Fibroblast of skin of abdomen (primary cell): ENCODE results near the gene TRPV3.
"Not testable (repeated sequence)": the region's sequence is repeated elsewhere in the genome, so short reads cannot be mapped to it uniquely, and the experiment has no call there.

Source experiments
- DNase-seq: peaks from one replicate; pipeline ENCODE4 v3.0.0-alpha.2; 2013

TRPV3 gene

DNA sequence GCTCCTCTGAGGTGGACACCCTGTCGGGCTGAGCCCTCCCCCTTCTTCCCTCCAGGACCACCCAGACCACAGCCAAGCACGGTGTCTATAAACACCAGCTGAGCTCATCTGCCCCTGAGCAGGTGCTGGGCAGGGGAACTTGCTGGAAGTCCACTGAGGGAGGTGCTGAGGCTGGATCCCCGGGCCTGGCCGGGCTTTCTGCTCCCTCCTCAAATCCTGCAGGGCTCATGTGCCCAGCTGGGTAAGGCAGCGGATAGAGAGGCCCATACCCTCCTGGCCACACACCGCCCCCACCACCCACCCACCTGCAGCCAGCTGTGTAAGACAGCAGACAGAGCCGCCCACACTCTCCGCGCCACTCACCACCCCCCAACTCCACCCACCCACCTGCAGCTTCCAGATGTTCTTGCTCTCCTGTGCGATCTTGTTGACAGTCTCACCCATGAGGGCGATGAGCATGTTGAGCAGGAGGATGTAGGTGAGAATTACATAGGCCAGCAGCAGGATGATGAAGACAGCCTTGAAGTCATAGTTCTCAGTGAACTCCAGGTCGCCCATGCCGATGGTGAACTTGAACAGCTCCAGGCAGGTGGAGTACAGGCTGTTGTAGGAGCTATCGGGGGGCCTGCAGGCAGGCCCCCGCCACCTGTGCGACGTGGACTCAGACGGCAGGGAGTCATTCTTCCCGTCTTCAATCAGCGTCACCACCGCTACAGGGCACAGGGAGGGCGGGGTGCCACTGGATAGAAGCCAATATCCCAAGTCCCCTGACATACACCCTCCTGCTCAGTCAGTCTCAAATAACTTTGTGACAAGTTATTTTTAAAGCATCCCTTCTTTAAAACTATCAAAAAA is 15.9 kb upstream of the TRPV3 start:
- no peak for DNase-seq

- no peak for DNase-seq
Observed at GRCh38 chr17:3572231-3572630, 14.6 kb upstream of the TRPV3 start.

DNA sequence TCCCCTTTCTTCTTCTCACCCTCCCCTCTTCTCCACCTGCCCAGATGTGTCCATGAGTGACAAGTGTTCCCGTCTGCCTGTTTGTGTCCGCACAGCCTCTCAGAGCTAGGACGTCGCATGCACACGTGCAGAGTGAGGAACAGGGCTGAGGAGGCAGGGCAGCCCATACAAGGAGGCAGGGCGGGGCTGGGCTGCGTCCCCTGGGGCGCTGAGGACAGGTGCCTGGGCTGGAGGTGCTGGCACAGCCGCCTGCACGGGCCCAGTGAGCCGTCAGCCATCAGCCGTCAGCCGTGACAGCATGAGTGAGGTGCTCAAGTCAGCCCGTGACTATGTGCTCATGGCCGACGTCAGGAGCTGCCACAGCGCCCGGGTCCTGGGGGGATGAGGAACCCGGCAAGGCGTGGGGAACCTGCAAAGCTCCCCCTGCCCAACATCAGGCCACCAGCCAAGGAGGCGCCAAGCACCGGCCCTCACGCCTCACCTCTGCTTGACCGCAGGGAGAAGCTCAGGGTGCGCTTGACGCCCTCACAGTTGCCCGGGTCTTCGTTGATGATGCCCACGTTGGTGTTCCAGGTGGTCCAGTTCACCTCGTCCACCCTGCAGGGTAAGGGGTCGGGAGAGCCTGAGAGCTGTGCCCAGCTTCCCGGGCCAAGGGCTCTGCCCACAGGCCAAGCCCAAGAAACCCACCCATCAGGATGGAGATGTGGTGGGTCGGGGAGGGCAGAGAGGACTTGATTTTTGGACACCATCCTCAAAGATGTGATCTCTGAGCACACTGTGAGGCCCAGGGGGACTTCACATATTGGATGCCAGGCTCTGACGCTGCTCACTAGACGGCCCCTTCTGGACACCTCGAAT is 13.7 kb upstream of the TRPV3 start:
- no peak for DNase-seq

DNA sequence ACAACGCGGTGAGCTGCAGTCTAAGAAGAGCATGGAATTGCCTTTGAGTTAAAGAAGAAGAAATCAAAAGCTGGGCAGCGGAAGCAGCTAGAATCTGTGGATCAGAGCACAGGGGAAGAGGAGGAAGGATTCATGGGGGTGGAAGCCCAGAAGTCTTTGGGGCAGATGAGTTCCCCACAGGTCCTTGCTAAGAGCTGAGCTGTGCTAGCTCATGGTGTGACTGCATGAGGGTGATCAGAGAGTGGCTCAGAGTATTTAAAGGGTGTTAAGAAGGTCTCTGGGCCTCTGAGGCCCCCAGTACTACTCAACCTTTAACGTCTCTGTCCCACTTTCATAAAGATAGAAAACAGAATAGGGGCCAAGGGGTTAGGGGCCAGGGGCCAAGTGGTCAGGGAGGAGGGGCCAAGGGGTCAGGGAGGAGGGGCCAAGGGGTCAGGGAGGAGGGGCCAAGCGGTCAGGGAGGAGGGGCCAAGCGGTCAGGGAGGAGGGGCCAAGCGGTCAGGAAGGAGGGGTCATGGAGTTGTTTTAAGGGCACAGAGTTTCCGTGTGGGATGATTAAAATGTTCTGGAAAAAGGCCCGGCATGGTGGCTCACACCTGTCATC is 12.0 kb upstream of the TRPV3 start:
- no peak for DNase-seq

DNA sequence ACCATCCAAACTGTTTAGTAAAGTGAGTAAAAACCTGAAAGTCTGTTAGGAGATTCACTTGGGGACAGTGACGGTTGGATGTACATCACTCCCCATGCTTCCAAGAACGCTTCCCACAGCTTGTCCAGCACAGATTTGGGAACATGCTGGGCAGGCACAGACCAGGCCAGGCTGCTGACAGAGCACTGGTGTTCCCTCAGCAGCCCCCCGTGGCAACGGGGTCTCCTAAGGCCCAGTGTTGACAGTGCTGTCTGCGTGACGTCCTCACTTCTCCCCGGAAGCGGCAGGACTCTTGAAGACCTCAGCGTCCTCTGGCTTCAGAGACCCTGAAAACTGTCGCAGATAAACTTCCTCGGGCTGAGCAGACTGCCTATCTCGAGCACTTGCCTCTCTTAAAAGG is 8.9 kb upstream of the TRPV3 start:
- DNase-seq = no peak

DNA sequence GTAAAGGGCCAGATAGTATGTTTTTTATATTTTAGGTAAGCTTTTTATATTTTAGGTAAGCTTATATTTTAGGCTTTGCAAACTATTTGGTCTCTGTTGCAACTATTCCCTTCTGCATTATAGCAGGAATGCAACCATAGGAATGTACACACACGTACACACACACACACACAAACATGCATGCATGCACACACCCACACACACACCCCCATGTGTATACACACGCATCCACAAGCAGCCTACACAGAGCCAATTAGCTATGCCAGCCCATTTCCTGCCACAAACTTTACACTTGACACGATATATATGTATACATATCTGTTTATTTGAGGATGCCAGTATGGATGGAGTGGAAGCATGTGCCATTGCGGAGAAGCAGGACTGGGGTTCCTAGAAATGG is 7.5 kb upstream of the TRPV3 start:
- DNase-seq = no peak

DNA sequence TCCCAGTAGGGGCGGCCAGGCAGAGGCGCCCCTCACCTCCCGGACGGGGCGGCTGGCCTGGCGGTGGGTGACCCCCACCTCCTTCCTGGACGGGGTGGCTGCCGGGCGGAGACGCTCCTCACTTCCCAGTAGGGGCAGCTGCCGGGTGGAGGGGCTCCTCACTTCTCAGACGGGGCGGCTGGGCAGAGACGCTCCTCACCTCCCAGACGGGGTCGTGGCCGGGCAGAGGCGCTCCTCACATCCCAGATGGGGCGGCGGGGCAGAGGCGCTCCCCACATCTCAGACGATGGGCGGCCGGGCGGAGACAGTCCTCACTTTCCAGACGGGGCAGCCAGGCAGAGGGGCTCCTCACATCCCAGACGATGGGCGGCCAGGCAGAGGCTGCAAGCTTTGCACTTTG is 6.6 kb upstream of the TRPV3 start:
- not testable (repeated sequence) for DNase-seq

- DNase-seq = no peak
Observed at GRCh38 chr17:3559270-3559645, 1.6 kb upstream of the TRPV3 start.

GRCh38 chr17:3558603-3559269 is 1.1 kb upstream of the TRPV3 start:
- DNase-seq = no peak

DNA sequence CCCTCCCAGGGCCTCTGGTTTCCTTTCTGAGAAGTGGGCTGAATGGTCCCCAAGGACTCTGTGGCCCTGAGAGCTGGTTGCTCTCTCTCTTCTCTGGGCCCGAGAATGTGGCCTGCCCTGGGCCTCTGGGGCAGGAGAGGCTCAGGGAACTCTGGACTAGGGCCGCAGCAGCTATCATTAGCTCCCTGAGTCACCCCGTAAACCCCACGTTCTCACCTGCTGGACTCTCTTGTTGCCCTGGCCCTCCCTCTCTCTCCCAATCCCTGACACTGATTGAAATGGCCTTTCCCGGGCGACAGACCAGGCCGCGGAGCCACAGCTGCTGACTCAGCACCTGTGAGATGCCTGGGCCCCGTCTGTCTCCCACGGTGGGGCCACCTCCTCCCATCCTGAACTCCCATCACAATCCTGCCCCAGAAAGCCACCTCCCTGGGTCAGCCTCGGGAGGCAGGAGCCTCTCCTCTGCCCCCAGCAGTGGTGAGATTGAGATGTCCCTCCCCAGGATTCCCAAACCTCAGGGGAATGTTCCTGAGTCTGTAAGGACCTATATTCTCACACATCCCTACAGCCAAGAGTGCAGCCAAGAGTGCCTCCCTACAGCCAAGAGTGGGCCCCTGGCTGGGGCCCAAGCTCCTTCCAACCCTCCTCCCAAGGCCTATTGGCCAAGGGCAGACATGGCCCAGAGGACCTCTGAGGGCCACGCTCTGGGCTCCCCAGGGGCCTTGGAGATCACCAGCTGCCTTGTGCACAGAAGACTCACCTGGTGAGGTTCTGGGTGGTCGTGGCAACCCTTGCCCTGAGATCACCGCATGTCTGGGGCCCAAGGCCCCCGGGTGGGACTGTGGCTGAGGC is 470 bp downstream of the TRPV3 start:
- DNase-seq = no peak

DNA sequence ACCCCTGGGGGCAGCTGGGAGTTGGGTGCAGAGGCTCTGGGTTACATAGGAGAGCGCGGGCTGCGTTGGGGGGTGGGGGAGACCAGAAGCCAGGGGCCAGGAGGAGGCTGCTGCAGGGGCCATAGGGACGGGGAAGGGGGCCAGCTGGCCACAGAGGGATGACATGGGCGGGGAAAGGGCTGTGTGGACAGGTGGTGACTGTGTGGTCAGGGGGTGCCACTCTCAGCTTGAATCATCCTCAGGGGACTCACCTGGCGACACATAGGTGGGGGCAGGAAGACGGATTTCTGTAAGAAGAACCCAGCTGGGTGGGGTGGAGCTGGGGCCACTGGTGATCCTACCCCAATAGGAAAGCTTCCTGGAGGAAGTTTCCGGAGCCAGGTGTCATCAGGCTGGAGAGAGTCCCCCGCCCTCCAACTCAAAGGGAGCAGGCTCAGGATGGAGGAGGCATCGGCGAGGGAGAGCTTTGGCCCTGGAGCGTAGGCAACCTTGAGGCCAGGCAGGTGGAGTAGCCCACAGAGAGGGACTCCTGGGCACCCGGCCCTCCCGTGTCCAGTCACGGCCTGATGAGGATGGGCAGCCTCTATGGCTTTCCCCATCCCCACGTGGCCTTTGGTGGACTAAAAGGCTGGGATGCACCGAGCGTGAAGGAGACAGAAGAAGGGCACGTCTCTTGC is 1.2 kb downstream of the TRPV3 start:
- no peak for DNase-seq

DNA sequence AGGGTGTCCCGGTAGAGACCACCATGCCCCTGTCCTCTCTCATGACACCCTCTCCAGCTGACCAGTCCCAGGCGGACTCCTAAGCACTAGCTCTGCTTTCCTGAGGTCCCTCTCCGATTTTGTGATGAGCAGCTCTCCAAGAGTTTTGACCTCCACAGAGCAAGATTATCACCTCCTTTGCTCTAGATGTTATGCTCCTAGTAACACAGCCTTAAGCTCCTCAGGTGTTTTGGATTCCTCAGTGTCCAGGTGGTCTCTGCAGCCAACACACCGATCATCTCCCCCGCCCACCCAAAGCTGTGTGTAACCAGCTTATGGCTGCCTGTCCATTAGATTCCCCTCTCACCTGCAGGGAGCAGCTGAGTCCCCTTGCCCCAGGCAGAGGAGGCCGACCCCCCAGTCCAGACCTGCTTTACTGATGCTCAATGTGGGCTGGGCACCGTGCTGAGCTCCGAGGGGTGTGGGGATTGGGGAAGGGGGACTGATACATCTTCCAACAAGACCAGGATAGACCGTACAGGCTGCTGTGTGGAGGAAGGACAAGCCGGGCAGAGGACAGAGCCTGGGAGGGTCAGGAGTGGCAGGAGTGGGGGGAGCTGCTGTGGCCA is 2.3 kb downstream of the TRPV3 start:
- DNase-seq = no peak

- no peak for DNase-seq
Observed at GRCh38 chr17:3554440-3554839, 3.2 kb downstream of the TRPV3 start.

DNA sequence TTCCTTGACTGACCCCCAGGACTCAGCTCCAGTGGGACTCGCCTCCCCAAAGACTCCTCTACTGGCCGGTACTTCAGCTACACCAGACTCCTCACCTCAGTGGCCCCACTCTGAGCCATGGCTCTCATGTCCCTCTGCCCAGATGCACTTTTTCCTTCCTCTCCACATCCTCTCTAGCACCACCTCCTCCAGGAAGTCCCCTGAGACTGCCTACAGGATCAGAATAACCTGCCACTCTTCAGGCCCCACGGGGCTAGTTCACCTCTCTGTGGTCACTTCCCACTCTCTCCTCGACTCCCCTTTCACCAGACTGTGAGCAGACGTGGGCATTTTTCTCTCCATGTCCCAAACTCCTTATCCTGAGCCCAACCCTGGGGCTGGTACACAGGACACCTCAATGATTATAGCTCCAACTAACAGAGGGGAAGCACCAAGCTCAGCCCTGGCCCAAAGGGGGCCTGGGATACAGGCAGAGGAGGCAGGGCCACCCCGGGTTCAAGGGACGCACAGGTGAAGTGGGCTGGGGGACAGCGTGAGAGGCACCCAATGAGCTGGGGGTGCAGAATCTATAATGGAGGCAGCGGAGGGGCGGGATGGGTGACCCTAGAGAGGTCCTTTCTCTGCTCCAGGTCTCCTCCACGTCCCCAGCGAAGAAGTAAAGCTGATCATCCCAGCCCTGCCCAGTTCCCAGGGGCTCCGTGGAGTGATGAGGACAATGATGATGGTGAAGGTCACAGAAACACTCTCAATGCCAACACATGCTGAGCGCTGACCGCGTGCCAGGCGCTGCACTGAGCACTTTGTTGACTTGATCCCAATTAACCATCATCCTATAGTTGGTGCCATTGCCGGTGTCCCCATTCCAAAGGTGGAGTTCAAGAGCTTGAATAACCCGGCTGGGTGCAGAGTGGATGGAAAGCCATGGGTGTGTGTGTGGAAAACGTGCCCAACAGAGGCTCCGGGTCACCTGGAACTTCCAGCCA is 3.9 kb downstream of the TRPV3 start:
- DNase-seq = no peak

DNA sequence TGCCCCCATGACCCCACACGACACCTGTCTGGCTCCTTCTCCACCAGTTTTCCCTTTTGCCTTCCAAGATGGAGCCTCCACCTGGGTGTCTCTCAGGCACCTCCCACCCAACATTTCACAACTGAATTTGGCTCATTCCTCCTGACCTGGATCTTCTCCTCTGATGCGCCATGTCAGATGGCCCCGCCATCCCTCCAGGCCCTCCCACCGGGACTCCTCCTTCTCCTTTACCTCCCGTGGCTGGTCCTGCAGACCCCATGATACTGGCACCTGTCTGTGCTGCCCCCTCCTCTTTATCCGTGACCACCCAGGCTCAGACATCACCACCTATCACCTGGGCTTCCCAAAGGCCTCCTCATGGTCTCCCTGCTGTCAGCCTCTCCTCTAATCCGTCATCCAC is 4.7 kb downstream of the TRPV3 start:
- no peak for DNase-seq

GRCh38 chr17:3551189-3551588 is 6.4 kb downstream of the TRPV3 start:
- no peak for DNase-seq

- no peak for DNase-seq
Observed at GRCh38 chr17:3549610-3550162, 7.9 kb downstream of the TRPV3 start.

DNA sequence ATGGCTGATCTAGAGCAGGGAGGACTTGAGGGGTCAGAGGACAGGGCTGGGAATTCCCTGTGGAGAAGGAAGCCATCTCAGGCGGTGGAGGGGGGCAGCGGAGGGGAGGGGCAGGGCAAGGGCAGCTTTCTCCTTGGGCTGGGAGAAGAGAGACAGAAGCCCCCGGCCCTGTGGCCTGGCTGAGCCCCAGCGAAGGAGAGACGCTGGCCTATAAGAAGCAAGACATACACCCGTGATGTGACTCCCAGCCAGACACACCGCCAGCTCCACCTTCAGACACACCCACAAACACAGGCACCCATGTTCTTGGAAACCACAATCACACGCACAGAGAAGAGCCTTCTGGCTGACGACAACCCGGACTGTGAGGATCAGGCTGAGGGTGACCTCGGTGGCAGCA is 10.0 kb downstream of the TRPV3 start:
- DNase-seq = no peak

DNA sequence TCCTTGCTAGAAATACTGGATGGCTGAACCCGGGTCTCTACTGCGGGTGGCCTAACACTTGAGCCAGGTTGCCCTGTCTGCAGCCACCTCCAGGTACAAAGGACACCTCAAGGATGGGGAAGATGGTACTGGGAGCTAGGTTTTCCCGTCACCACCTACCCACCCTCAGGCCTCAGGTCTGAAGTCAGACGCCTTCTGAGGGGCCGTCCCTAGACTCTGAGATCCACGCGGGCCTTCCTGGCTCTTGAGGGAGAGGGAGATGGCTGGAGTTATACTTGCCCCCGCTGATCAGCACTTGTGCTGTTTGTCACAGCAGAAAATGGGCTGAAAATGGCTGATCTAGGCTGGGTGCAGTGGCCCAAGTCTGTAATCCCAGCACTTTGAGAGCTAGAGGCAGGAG is 10.6 kb downstream of the TRPV3 start:
- no peak for DNase-seq
